GM19452 (cell line): ENCODE results near the gene FAM124A.

ENCODE experiments used
- ATAC-seq: cut with Tn5 transposase; IDR thresholded peaks from one replicate; pipeline ENCODE4 v1.9.1; 2021; ENCODE audit not compliant: unreplicated experiment

Gene FAM124A

GRCh38 chr13:51332566-51333361 is 110.6 kb downstream of the FAM124A start:
- no peak for ATAC-seq

GRCh38 chr13:51333421-51333820 is 111.2 kb downstream of the FAM124A start:
- ATAC-seq = no peak

DNA sequence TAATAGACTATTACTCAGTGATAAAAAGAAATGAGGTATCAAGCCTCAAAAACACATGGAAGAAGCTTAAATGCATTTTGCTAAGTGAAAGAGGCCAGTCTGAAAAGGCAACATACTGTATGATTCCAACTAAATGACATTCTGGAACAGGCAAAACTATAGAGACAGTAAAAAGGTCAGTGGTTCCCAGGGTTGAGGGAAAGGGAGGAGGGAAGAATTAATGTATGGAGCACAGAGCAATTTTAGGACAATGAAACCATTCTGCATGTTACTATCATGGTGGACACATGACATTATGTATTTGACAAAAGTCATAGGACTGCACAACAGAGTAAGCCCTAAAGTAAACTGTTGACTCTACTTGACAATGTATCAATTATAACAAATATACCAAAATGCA is 111.6 kb downstream of the FAM124A start:
- ATAC-seq = no peak
